CD4-positive, alpha-beta T cell treated with Interleukin-21 for 1 hour (primary cell): ENCODE data around the gene OPRD1.

Experiments used
- DNase-seq: peaks from one replicate; pipeline ENCODE4 v3.0.0-alpha.2; 2020

The OPRD1 gene

DNA sequence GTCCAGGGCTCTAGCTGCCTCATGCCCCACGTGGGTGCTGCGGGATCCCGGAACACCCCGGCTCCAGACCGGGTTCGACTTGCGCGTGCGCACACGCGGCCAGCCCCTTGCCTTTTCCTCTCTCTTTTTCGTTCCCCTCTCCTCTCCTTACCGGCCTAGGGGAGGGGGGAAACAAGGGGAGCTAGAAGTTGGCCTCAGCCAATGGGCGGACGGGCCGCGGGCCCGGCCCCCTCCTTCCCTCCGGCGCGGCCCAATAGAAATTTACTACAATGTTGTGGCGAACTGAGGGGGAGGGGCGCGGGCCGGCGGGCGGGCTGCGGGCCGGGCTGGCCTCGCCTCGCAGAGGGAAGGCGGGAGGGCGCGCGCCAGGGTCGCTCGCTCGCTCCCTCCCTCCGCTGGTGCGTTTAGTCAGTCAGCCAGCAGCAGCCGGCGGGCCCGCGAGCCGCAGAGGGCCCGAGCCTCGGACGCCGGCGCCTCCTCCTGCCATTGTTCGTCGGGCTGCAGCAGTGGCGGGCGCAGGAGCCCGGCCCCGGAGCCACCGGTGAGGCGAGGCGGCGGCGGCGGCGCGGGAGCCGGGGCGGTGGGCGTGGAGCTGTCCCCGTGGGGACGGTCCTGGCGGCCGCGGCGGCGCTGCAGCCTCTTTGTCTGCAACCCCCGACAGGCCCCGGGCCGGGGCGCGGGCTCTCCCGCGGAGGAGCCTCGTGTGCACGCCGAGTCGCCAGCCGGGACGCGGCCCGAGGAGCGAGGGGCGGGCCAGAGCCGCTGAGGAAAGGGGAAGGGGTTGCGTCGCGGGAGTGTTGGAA is 102.5 kb downstream of the OPRD1 start, which contains the start of gene EPB41:
TSS of gene EPB41 (plus strand) at position 342 of the 803 bp plus-strand sequence. CDS start 72,869 bp downstream, outside the sequence.
- peak; percentile 93 for DNase-seq

DNA sequence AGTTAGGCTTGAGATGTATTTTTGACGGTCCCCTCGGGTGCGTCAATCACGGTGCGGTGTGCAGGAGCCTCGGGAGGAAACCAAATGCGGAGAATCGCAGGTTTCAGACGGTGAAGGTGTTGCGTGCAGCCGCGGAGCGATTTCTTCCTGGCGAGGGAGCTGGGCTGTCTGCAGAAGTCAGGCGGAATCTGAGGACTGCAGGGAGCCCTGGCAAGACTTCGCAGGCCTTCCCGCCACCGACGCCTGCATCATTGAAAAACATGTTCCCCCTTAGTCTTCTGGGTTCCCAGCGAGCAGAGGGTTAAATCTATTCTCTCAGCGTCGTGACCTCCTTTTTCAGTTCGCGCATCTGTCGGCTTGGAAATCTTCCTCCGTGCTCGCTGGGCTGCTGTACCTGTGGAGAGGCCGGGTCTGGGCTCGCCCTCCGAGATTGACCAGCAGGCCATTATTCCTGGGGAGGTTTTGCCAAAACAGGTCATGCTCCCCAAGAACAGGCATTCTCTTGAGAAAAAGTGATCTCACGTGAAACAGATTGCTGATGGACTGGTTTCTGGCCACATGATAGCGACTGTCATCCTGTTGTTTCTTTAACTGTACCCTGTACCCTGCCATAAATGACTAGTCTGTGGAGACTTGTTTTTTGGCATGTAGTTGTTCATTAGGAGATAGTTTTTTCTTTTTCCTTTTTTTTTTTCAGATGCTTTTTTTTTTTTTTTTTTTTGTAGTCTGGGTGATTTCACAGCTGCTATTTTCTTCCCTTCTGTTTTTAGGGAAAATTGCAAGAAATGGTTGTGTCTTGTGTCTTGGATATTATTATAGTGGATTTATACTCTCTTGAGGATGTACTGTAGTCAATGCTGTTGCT is 103.3 kb downstream of the OPRD1 start:
- peak; percentile 40 for DNase-seq

DNA sequence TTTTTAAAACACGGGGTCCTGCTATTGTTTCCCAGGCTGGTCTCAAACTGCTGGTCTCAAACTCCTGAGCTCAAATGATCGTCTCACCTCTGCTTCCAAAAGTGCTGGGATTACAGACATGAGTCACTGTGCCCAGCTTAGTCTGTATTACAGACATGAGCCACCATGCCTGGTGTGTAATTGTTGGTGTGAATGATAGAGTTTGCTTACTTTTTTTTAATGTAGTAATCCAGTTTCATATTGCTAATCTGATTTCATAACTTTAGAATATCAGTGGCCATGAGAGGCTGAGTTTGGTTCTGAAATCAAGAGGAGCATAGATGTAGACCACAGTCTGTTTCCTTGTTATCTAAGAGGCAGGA is 105.8 kb downstream of the OPRD1 start:
- DNase-seq, result no peak
